Effector memory CD4-positive, alpha-beta T cell (primary cell): Measurements from ENCODE around the gene ASXL1.
"Not testable (repeated sequence)": the region's sequence is repeated elsewhere in the genome, so short reads cannot be mapped to it uniquely, and the experiment has no call there.

Experiments used
- DNase-seq, 3 donors: peaks; one replicate each; pipeline ENCODE4 v3.0.0-alpha.2; 2020
- H3K27ac ChIP-seq: 2 replicates; pipeline ENCODE4 v1.7.0; 2013; ENCODE audit warnings: mild to moderate bottlenecking, low read length, moderate library complexity; ENCODE audit not compliant: insufficient read depth, poor library complexity, severe bottlenecking
- H3K27me3 ChIP-seq: replicated peaks from 2 replicates; pipeline ENCODE4 v1.7.0; 2013; ENCODE audit warnings: mild to moderate bottlenecking, low read length; ENCODE audit not compliant: insufficient read depth, control insufficient read depth, poor library complexity, severe bottlenecking
- H3K36me3 ChIP-seq: 2 replicates; pipeline ENCODE4 v1.7.0; 2013; ENCODE audit warnings: mild to moderate bottlenecking, low read length, moderate library complexity; ENCODE audit not compliant: control insufficient read depth, insufficient read depth
- H3K4me1 ChIP-seq: 2 replicates; pipeline ENCODE4 v1.7.0; 2013; ENCODE audit warnings: low read length, mild to moderate bottlenecking; ENCODE audit not compliant: control insufficient read depth, insufficient read depth, poor library complexity, severe bottlenecking
- H3K4me3 ChIP-seq: 2 replicates; pipeline ENCODE4 v1.7.0; 2013; ENCODE audit warnings: low read length, low read depth, mild to moderate bottlenecking; ENCODE audit not compliant: insufficient read depth, poor library complexity, severe bottlenecking
- H3K9me3 ChIP-seq: 2 replicates; pipeline ENCODE4 v1.7.0; 2013; ENCODE audit warnings: mild to moderate bottlenecking, low read length, moderate library complexity; ENCODE audit not compliant: control insufficient read depth
- total RNA-seq, 3 donors: gene quantifications; one replicate each; lab custom pipeline; 2026; lab: John Stamatoyannopoulos, UW

The ASXL1 gene
- 259 to 356 (median 303) reads per million in 3 donors for total RNA-seq

DNA sequence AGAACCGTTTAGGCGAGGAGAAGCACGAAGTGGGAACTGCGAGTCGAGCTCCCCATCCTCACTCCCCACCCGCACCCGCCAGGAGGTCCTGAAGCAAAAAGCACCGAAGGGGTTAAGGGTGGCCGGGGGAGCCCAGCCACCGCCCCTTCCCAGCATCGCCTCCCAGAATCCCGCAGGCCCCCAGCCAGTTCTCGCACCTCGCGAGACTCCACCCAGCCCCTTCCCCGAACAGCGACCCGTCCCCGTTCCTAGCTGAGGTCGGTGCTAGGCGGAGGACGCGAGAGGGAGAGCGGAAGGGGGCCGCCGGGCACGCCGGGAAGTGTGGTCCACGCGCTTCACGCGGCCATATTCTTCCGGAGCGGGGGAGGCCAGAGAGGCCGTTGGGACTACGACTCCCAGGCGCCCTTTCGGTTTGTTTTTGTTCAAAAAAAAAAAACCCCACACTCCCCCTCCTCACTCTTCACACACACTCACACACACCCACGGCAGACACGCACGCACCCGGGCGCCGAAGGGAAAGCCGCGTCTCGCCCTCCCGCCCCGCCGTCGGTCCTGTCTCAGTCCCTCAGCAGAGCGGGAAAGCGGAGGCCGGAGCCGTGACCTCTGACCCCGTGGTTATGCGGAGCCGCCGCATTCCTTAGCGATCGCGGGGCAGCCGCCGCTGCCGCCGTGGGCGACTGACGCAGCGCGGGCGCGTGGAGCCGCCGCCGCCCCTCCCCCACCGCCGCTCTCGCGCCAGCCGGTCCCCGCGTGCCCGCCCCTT, at the start of gene ASXL1:
Gene ASXL1, plus strand, starts transcription at position 463 of the 763 bp plus-strand sequence. CDS start 445 bp downstream, outside the sequence.
- H3K4me1 ChIP-seq: peaks cover 15% of the 10 kb centered on the region

DNA sequence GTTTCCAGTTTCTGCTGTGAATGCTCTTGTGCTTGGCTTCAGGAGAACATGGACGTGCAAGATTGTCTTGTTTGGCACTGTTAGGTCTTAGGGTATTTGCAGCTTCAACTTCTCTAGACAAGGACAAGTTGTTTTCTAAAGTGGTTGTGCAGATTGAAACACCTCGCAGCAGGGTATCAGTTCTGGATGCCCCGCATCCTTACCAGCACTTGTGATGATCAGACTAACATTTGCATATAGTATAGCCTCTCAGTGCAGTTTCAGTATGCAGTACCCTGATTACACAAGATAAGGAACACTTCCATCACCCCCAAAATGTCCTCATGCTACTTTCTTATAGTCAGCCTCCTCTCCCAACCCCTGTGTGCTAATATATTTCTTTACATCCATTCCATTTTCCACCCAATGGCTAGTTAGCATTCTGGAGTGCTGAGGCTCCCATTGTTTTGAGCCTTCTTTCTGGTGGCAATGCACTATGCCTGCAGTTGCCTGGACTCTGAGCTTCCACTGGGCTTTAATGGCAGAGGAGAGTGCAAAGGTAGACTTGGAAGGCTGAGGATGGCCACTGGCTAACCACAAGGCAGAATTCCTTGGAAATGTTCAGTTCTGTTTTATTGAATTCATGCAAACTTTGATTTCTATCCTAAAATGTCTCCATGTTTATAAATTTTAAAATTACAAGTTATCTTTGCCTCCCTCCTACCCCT, 45.3 kb upstream of the ASXL1 start:
- Histone ChIP-seq H3K4me1 (no peaks in the 10 kb centered on the region), H3K36me3 (peaks cover 35% of the 10 kb centered on the region), H3K27ac (no peak overlapping the region), H3K9me3 (no peaks in the 10 kb centered on the region), H3K4me3 (no peak overlapping the region), H3K27me3 (no peaks in the 10 kb centered on the region)
- no peak for DNase-seq

More for the DNA sequence above, at the start of gene ASXL1:
- no peaks in the 10 kb centered on the region for H3K27me3 ChIP-seq
- H3K9me3 ChIP-seq: no peaks in the 10 kb centered on the region
- H3K4me3 ChIP-seq: peak within 1 kb of the TSS; percentile 85
- peak; percentile 85 to 92 (median 89) for DNase-seq
- H3K27ac ChIP-seq: peak within 1 kb of the TSS; percentile 97
- no peaks in the 10 kb centered on the region for H3K36me3 ChIP-seq

DNA sequence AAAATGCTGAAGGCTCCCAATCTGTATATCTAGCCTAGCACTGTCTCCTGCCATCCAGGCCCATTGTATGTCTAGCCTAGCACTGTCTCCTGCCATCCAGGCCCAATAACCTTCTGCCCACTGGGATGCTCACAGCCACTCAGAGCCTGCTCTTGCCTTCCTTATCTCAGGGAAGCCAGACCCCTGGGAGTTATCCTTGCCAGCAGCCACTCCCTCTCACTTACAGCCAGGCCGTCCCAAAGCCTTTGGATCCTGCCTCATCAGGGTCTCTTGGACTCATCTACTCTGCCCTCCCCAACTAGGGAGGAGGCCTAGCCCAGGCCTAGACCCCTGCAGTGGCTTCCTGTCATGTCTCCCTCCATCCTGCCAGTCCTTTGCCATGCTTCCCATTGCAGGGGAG, 43.4 kb upstream of the ASXL1 start:
- Histone ChIP-seq H3K4me1 (no peaks in the 10 kb centered on the region), H3K4me3 (no peak overlapping the region), H3K27ac (no peak overlapping the region), H3K36me3 (peaks cover 28% of the 10 kb centered on the region), H3K9me3 (no peaks in the 10 kb centered on the region), H3K27me3 (no peaks in the 10 kb centered on the region)
- DNase-seq: no peak

DNA sequence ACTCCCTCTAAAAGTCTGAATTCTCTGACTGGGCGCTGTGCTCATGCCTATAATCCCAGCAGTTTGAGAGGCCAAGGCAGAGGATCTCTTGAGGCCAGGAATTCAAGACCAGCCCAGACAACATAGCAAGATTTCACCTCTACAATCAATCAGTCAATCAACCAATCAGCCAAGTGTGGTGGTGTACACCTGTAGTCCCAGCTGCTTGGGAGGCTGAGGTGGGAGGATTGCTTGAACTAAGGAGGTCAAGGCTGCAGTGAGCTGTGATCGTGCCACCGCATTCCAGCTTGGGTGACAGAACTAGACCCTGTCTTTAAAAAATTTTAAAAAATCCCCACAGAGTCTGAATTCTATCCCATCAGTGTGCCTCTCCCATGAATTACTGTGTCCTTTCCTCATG, 42.7 kb upstream of the ASXL1 start:
- DNase-seq: no peak
- no peak overlapping the region for H3K4me3 ChIP-seq
- peaks cover 22% of the 10 kb centered on the region for H3K36me3 ChIP-seq
- H3K27me3 ChIP-seq: no peaks in the 10 kb centered on the region
- H3K27ac ChIP-seq: no peak overlapping the region
- no peaks in the 10 kb centered on the region for H3K4me1 ChIP-seq
- no peaks in the 10 kb centered on the region for H3K9me3 ChIP-seq

DNA sequence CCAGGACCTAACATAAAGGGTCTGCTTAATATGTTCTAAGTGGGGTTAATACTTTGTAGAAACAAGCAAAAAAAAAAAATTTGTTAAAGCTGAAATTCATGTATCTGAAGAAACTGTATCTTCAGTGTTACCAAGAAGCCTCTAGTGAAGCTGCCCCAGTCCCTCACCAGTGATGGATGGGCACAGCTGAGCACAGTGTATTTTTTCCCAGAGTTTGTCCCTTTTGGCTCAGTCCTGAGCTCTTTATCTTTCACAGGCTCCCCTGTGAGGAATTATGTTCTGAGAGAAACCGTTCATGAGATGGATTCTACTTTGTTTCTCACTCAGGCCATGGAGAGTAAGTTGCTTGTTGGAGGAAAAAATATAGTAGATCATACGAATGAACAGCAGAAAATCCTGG, 42.2 kb upstream of the ASXL1 start:
- Histone ChIP-seq H3K27ac (no peak overlapping the region), H3K27me3 (no peaks in the 10 kb centered on the region), H3K9me3 (no peaks in the 10 kb centered on the region), H3K36me3 (peaks cover 17% of the 10 kb centered on the region), H3K4me1 (no peaks in the 10 kb centered on the region), H3K4me3 (no peak overlapping the region)
- DNase-seq: no peak

DNA sequence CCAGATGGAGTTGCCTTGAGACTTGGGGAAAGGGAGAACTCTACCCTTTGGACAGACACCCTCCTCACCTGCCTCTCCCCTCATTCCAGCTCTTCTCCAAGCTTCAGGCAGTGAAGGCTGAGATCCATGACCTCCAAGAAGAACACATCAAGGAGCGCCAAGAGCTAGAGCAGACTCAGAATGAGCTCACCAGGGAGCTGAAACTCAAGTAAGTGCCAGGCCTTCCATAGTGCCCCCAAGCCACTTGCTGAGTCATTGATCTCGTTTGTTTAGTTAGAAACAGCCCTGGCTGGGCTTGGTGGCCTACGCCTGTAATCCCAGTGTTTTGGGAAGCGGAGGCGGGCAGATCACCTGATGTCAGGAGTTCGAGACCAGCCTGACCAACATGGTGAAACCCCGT, 41.5 kb upstream of the ASXL1 start:
- DNase-seq: no peak
- no peak overlapping the region for H3K27ac ChIP-seq
- no peaks in the 10 kb centered on the region for H3K9me3 ChIP-seq
- no peaks in the 10 kb centered on the region for H3K4me1 ChIP-seq
- no peaks in the 10 kb centered on the region for H3K27me3 ChIP-seq
- peaks cover 15% of the 10 kb centered on the region for H3K36me3 ChIP-seq
- H3K4me3 ChIP-seq: no peak overlapping the region

DNA sequence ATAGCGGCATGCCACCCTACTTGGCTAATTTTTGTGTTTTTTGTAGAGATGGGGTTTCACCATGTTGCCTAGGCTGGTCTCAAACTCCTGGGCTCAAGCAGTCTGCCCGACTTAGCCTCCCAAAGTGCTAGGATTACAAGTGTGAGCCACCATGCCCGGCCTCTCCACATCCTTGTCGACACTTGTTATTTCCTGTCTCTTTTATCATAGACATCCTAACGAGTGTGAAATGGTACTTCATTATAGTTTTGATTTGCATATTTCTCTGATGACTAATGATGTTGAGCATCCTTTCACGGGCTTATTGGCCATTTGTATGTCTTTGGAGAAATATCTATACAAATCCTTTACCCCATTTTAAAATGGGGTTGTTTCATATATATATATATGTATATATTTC, 39.0 kb upstream of the ASXL1 start:
- Histone ChIP-seq H3K9me3 (no peaks in the 10 kb centered on the region), H3K27me3 (no peaks in the 10 kb centered on the region), H3K36me3 (peaks cover 9% of the 10 kb centered on the region), H3K4me3 (no peak overlapping the region), H3K4me1 (no peaks in the 10 kb centered on the region), H3K27ac (no peak overlapping the region)
- no peak for DNase-seq

DNA sequence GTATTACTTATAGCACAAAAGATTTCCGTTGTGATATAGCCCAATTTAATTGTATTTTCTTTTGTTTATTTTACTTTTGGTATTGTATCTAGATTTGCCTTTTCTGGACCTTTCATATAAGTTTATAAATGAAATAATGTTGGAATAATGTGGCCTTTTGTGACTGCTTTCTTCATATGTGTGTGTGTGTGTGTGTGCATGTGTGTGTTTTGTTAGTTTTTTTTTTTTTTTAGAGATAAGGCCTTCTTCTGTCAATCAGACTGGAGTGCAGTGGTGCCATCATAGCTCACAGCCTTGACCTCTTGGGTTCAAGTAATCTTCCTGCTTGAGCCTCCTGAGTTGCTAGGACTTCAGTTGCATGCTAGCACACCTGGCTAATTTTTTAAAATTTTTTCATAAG, 37.8 kb upstream of the ASXL1 start:
- Histone ChIP-seq H3K36me3 (peaks cover 9% of the 10 kb centered on the region), H3K27ac (no peak overlapping the region), H3K9me3 (no peaks in the 10 kb centered on the region), H3K27me3 (no peaks in the 10 kb centered on the region), H3K4me3 (no peak overlapping the region), H3K4me1 (no peaks in the 10 kb centered on the region)
- DNase-seq: no peak

DNA sequence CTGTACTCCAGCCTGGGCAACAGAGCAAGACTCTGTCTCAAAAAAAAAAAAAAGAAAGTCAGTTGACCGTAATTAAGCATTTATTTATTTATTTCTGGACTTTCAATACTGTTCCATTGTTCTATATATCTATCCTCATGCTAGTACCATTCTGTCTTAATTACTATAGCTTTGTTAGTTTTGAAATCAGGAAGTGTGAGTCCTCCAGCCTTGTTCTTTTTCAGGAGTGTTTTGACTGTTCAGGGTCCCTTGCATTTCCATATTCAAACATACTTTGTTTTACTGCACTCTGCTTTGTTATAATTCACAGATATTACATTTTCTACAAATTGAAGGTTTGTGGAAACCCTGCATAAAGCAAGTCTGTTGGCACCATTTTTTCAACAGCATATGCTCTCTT, 36.7 kb upstream of the ASXL1 start:
- Histone ChIP-seq H3K9me3 (no peaks in the 10 kb centered on the region), H3K4me3 (no peak overlapping the region), H3K36me3 (peaks cover 5% of the 10 kb centered on the region), H3K4me1 (no peaks in the 10 kb centered on the region), H3K27me3 (no peaks in the 10 kb centered on the region), H3K27ac (no peak overlapping the region)
- DNase-seq: no peak

DNA sequence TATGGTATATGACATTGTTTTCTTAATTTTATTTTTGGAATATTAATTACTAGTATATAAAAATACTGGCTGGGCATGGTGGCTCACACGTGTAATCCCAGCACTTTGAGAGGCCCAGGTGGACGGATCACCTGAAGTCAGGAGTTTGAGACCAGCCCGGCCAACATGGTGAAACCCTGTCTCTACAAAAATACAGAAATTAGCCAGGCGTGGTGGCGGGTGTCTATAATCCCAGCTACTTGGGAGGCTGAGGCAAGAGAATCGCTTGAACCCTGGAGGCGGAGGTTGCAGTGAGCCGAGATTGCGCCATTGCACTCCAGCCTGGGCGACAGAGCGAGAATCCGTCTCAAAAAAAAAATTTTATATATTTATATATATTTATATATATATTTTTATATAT, 35.9 kb upstream of the ASXL1 start:
- DNase-seq, H3K27me3 ChIP-seq, H3K9me3 ChIP-seq, H3K4me3 ChIP-seq, H3K4me1 ChIP-seq, H3K27ac ChIP-seq, H3K36me3 ChIP-seq: not testable (repeated sequence)
